ENCODE data around the gene MRPS9. TPM values are rescaled to one million over a fixed set of nuclear protein-coding genes. Genes with fewer than 3 reads are reported as not detected.

MRPS9 gene
- total RNA-seq, 1 experiment from 2014 or later, result 55.4 TPM

DNA sequence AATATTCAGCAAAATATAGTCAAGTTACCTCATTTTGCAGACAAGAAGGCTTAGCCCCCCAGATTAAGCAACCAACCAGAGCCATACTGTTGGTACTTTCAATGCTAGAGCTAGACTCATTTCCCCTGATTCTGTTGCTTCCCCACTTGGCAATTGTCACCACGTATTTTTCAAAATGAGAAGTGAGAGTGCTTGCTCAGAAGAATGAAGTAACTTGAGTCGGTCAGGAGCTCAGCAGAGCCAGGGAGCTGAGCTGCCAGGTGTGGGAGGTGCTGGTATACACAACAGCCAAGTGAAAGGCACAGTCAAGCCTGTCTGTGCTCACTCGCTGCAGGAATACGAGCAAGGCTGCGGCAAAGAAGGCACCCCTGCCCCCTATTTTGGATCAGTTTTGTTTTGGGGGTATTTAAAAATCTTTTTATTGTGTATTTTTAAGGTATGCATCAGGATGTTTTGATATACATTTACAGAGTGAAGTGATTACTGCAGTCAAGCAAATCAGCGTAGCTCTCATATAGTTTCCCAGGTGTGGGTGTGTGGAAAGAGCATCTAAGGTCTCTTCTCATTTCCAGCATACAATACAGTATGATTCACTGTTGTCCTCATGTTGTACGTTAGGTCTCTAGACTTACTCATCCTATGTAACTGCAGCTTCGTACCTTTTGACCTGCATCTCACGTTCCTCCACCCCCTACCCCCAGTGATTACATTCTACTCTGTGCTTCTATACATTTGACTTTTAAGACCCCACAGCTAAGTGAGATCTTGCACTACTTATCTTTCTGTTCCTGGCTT, 62.4 kb downstream of the MRPS9 start:
- no peak for TF ChIP-seq CTCF (conservative IDR thresholded peaks at IDR 0.05; ENCODE audit: low read depth, low read length)
- TF ChIP-seq EZH2 (IDR thresholded peaks at IDR 0.05; ENCODE audit: borderline replicate concordance, low read depth, low read length, poor library complexity, severe bottlenecking), result no peak
- BruUV-seq (replicated peaks), result no TSS peak

GRCh38 chr2:105102001-105102400, 64.1 kb downstream of the MRPS9 start:
- no TSS peak for BruUV-seq (replicated peaks)
- Histone ChIP-seq H3K27me3 (replicated peaks; ENCODE audit: insufficient read depth, low read depth, low read length, poor library complexity) (no peaks in the 10 kb centered on the region), H3K4me3 (ENCODE audit: low read depth, low read length, poor library complexity, severe bottlenecking) (no peak overlapping the region), H3K9me3 (ENCODE audit: low read depth, low read length, poor library complexity, severe bottlenecking) (no peaks in the 10 kb centered on the region), H3K36me3 (ENCODE audit: insufficient read depth, low read length, poor library complexity, severe bottlenecking) (peaks cover 20% of the 10 kb centered on the region), H3K27ac (ENCODE audit: low read depth, low read length, poor library complexity, severe bottlenecking) (no peak overlapping the region), H3K4me1 (ENCODE audit: insufficient read depth, low read length, poor library complexity, severe bottlenecking) (no peaks in the 10 kb centered on the region)
- DNase-seq (ENCODE audit: low spot score), result no peak
- intact Hi-C loops (cut with micrococcal nuclease; ENCODE audit: unreplicated experiment), result no loop called here
- TF ChIP-seq EZH2 (IDR thresholded peaks at IDR 0.05; ENCODE audit: borderline replicate concordance, low read depth, low read length, poor library complexity, severe bottlenecking) (no peak), CTCF (conservative IDR thresholded peaks at IDR 0.05; ENCODE audit: low read depth, low read length) (no peak)
- ChIA-PET CTCF (no interaction called here), POLR2A (ENCODE audit: low non-redundant PET) (no interaction called here)

More for the DNA sequence above, 62.4 kb downstream of the MRPS9 start:
- Histone ChIP-seq H3K4me1 (ENCODE audit: insufficient read depth, low read length, poor library complexity, severe bottlenecking) (no peaks in the 10 kb centered on the region), H3K36me3 (ENCODE audit: insufficient read depth, low read length, poor library complexity, severe bottlenecking) (peaks cover 20% of the 10 kb centered on the region), H3K9me3 (ENCODE audit: low read depth, low read length, poor library complexity, severe bottlenecking) (no peaks in the 10 kb centered on the region), H3K27ac (ENCODE audit: low read depth, low read length, poor library complexity, severe bottlenecking) (no peak overlapping the region), H3K27me3 (replicated peaks; ENCODE audit: insufficient read depth, low read depth, low read length, poor library complexity) (no peaks in the 10 kb centered on the region), H3K4me3 (ENCODE audit: low read depth, low read length, poor library complexity, severe bottlenecking) (no peak overlapping the region)
- ChIA-PET POLR2A (ENCODE audit: low non-redundant PET) (no interaction called here), CTCF (no interaction called here)
- DNase-seq (ENCODE audit: low spot score), result no peak
- intact Hi-C loops (cut with micrococcal nuclease; ENCODE audit: unreplicated experiment), result no loop called here

- ChIA-PET POLR2A (ENCODE audit: low non-redundant PET) (no interaction called here), CTCF (no interaction called here)
- Histone ChIP-seq H3K9me3 (ENCODE audit: low read depth, low read length, poor library complexity, severe bottlenecking) (no peaks in the 10 kb centered on the region), H3K4me1 (ENCODE audit: insufficient read depth, low read length, poor library complexity, severe bottlenecking) (no peaks in the 10 kb centered on the region), H3K27ac (ENCODE audit: low read depth, low read length, poor library complexity, severe bottlenecking) (no peak overlapping the region), H3K4me3 (ENCODE audit: low read depth, low read length, poor library complexity, severe bottlenecking) (no peak overlapping the region), H3K36me3 (ENCODE audit: insufficient read depth, low read length, poor library complexity, severe bottlenecking) (peaks cover 17% of the 10 kb centered on the region), H3K27me3 (replicated peaks; ENCODE audit: insufficient read depth, low read depth, low read length, poor library complexity) (no peaks in the 10 kb centered on the region)
- no peak for DNase-seq (ENCODE audit: low spot score)
- BruUV-seq (replicated peaks), result no TSS peak
- TF ChIP-seq CTCF (conservative IDR thresholded peaks at IDR 0.05; ENCODE audit: low read depth, low read length) (no peak), EZH2 (IDR thresholded peaks at IDR 0.05; ENCODE audit: borderline replicate concordance, low read depth, low read length, poor library complexity, severe bottlenecking) (no peak)
- intact Hi-C loops (cut with micrococcal nuclease; ENCODE audit: unreplicated experiment), result no loop called here
Measured at GRCh38 chr2:105102963-105103421, 65.1 kb downstream of the MRPS9 start.

All from A673 (cell line).